ENCODE measurements around the gene SMIM21.

GRCh38 chr18:75400366-75400765 lies 27.1 kb downstream of the SMIM21 start:
- TF ChIP-seq NFIC (IDR thresholded peaks at IDR 0.05): no peak
- TF ChIP-seq, protein P1, sequence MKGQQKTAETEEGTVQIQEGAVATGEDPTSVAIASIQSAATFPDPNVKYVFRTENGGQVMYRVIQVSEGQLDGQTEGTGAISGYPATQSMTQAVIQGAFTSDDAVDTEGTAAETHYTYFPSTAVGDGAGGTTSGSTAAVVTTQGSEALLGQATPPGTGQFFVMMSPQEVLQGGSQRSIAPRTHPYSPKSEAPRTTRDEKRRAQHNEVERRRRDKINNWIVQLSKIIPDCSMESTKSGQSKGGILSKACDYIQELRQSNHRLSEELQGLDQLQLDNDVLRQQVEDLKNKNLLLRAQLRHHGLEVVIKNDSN (IDR thresholded peaks at IDR 0.05): no peak
- TF ChIP-seq CREB1 (IDR thresholded peaks at IDR 0.05; ENCODE audit: low read depth): no peak
- TF ChIP-seq TAF1 (IDR thresholded peaks at IDR 0.05; ENCODE audit: low read depth): no peak
- no peak for TF ChIP-seq EP300 (IDR thresholded peaks at IDR 0.05; ENCODE audit: borderline replicate concordance)
- no peak for TF ChIP-seq EGR1 (IDR thresholded peaks at IDR 0.05)
- TF ChIP-seq, protein P2, sequence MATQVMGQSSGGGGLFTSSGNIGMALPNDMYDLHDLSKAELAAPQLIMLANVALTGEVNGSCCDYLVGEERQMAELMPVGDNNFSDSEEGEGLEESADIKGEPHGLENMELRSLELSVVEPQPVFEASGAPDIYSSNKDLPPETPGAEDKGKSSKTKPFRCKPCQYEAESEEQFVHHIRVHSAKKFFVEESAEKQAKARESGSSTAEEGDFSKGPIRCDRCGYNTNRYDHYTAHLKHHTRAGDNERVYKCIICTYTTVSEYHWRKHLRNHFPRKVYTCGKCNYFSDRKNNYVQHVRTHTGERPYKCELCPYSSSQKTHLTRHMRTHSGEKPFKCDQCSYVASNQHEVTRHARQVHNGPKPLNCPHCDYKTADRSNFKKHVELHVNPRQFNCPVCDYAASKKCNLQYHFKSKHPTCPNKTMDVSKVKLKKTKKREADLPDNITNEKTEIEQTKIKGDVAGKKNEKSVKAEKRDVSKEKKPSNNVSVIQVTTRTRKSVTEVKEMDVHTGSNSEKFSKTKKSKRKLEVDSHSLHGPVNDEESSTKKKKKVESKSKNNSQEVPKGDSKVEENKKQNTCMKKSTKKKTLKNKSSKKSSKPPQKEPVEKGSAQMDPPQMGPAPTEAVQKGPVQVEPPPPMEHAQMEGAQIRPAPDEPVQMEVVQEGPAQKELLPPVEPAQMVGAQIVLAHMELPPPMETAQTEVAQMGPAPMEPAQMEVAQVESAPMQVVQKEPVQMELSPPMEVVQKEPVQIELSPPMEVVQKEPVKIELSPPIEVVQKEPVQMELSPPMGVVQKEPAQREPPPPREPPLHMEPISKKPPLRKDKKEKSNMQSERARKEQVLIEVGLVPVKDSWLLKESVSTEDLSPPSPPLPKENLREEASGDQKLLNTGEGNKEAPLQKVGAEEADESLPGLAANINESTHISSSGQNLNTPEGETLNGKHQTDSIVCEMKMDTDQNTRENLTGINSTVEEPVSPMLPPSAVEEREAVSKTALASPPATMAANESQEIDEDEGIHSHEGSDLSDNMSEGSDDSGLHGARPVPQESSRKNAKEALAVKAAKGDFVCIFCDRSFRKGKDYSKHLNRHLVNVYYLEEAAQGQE (IDR thresholded peaks at IDR 0.05; ENCODE audit: low read depth): no peak
- no peak for TF ChIP-seq MAX (IDR thresholded peaks at IDR 0.05)
- no peak for TF ChIP-seq YY1 (IDR thresholded peaks at IDR 0.05; ENCODE audit: low read depth)
- TF ChIP-seq TEAD4 (IDR thresholded peaks at IDR 0.05): no peak
- TF ChIP-seq TCF12 (IDR thresholded peaks at IDR 0.05; ENCODE audit: low read depth): no peak
- TF ChIP-seq CEBPB (IDR thresholded peaks at IDR 0.05): no peak
- TF ChIP-seq RAD21 (IDR thresholded peaks at IDR 0.05; ENCODE audit: low read depth): no peak
- TF ChIP-seq FOXM1 (IDR thresholded peaks at IDR 0.05; ENCODE audit: borderline replicate concordance, low read depth): no peak
